ENCODE measurements around the gene SUV39H1.

GRCh38 chrX:48728653-48729052 is 32.1 kb downstream of the SUV39H1 start:
- no peak for TF ChIP-seq ESRRA (IDR thresholded peaks at IDR 0.05; ENCODE audit: borderline replicate concordance, low read depth)
- no peak for TF ChIP-seq HNRNPUL1 (IDR thresholded peaks at IDR 0.05; ENCODE audit: low read length)
- no peak for TF ChIP-seq FOXJ3 (CRISPR knock-in tag; IDR thresholded peaks at IDR 0.05)
- TF ChIP-seq CTCF (IDR thresholded peaks at IDR 0.05 in 2 of 3, conservative IDR thresholded peaks at IDR 0.05 in 1 of 3; ENCODE audit: insufficient read depth in 2 of 3, low read depth in 1 of 3, low read length in 3 of 3) = no peak
- TF ChIP-seq TSC22D4 (tag; IDR thresholded peaks at IDR 0.05) = no peak
- no peak for TF ChIP-seq PURB (CRISPR knock-in tag; IDR thresholded peaks at IDR 0.05; ENCODE audit: low read depth)
- no peak for TF ChIP-seq ZBTB49 (CRISPR knock-in tag; IDR thresholded peaks at IDR 0.05; ENCODE audit: borderline replicate concordance)
- no peak for TF ChIP-seq MAX (CRISPR knock-in tag; IDR thresholded peaks at IDR 0.05)
- no peak for TF ChIP-seq POLR2A (conservative IDR thresholded peaks at IDR 0.05)
- TF ChIP-seq FOSL1 (tag; conservative IDR thresholded peaks at IDR 0.05) = no peak
- TF ChIP-seq ZNF384 (IDR thresholded peaks at IDR 0.05; ENCODE audit: low read depth, low read length) = no peak

Data from K562 (cell line).